ENCODE data around the gene ADAM12.
A peak's percentile ranks its signal among the peaks of the same experiment; 100 is the strongest.

The ADAM12 gene

DNA sequence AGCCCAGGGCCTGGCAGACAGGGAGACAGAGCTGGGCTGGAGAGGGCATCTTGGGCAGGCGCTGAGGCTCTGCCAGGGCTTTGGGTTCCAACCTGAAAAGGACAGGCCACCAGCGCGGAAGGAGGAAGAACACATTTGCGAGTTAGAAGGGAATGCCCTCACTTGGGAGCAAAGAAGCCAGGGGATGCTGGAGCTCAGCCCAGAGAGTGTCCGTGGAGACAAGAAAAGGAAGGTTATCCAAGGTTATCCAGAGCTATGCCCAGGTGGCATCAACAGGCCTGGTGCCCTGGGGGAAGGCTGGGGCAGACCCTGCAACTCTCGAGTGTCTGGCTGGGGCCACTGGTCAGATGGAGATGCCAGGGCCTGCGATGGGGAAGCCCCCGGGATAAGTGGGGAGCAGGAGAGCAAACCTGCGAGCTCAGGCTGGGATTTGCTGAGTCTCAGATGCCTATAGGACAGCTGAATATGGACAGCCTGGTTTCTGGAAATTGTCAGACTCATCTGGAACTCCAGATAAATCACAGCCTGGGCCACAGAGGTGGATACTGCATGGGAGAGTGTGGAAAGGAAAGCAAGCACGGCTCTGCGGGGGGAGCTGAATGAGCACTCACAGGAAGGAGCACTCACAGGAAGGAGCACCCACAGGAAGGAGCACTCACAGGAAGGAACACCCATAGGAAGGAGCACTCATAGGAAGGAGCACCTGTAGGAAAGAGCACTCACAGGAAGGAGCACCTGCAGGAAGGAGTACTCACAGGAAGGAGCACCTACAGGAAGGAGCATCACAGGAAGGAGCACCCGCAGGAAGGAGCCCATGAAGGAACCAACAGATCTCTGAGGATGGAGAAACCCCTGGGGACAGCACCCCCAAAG, 152.1 kb downstream of the ADAM12 start:
- TF ChIP-seq ZNF223 (tag by site-specific recombination; IDR thresholded peaks at IDR 0.05) = no peak
- TF ChIP-seq ZNF394 (tag by site-specific recombination; IDR thresholded peaks at IDR 0.05; ENCODE audit: borderline replicate concordance) = peak; percentile 58; the same call in 1 of the 2 replicates
- TF ChIP-seq, protein P1, sequence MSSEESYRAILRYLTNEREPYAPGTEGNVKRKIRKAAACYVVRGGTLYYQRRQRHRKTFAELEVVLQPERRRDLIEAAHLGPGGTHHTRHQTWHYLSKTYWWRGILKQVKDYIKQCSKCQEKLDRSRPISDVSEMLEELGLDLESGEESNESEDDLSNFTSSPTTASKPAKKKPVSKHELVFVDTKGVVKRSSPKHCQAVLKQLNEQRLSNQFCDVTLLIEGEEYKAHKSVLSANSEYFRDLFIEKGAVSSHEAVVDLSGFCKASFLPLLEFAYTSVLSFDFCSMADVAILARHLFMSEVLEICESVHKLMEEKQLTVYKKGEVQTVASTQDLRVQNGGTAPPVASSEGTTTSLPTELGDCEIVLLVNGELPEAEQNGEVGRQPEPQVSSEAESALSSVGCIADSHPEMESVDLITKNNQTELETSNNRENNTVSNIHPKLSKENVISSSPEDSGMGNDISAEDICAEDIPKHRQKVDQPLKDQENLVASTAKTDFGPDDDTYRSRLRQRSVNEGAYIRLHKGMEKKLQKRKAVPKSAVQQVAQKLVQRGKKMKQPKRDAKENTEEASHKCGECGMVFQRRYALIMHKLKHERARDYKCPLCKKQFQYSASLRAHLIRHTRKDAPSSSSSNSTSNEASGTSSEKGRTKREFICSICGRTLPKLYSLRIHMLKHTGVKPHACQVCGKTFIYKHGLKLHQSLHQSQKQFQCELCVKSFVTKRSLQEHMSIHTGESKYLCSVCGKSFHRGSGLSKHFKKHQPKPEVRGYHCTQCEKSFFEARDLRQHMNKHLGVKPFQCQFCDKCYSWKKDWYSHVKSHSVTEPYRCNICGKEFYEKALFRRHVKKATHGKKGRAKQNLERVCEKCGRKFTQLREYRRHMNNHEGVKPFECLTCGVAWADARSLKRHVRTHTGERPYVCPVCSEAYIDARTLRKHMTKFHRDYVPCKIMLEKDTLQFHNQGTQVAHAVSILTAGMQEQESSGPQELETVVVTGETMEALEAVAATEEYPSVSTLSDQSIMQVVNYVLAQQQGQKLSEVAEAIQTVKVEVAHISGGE (tag by site-specific recombination; conservative IDR thresholded peaks at IDR 0.05; ENCODE audit: low read depth) = 0 out of 2 replicates have a peak, but pooled peaks have one; percentile 34
- TF ChIP-seq, protein P2, sequence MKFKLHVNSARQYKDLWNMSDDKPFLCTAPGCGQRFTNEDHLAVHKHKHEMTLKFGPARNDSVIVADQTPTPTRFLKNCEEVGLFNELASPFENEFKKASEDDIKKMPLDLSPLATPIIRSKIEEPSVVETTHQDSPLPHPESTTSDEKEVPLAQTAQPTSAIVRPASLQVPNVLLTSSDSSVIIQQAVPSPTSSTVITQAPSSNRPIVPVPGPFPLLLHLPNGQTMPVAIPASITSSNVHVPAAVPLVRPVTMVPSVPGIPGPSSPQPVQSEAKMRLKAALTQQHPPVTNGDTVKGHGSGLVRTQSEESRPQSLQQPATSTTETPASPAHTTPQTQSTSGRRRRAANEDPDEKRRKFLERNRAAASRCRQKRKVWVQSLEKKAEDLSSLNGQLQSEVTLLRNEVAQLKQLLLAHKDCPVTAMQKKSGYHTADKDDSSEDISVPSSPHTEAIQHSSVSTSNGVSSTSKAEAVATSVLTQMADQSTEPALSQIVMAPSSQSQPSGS (tag by site-specific recombination; IDR thresholded peaks at IDR 0.05; ENCODE audit: low read depth) = no peak
- POLR2A ChIA-PET = no interaction called here
- H3K4me1 ChIP-seq (ENCODE audit: control insufficient read depth, insufficient read depth, low read length) = peaks cover 15% of the 10 kb centered on the region

DNA sequence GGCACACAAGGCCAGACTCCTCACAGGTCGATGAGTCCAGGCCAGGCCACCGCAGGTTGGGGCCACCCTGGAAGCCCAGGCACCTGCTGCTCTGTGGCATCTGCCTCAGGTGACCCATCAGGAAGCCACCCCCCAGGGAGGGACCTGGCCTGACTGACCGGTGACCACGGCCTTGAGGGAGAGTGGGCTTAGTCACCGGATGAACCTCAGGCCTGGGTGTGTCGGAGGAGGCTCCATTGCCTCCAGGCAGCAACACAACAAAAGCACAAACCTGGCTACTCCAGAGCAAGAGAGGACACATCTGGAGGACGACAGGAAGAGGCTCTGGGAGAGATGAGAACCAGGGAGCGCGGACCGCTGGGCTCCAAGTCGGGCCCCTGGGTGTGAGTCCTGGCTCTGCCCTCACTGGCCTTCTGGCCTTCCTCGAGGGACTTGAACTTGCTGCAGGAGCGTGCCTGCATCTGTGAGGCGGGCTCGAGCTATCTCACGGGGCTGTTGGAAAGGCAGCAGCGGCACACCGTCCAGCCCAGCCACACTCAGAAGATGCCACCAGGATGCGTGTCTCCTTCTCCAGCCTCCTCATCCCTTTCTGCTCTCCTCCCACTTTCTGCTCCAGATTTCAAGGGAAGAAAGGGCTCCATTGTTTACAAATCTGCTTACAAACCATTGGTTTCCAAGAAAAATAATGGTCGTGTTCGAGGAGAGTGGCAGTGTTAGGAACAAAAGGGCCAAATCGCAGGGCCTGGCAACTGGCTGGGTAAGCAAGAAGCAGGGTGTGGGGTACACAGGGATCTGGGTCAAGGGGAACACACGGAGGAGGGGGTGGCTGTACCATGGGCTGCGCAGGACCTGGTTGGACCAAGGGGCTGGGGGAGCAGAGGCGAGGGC, 152.9 kb downstream of the ADAM12 start:
- Histone ChIP-seq H3K9me3 (ENCODE audit: control insufficient read depth, insufficient read depth, low read depth, low read length) (no peaks in the 10 kb centered on the region), H3K27ac (ENCODE audit: extremely low read depth, low read depth, low read length) (peak overlapping the region; percentile 38; the same call in 1 of the 2 replicates), H3K4me1 (ENCODE audit: control insufficient read depth, insufficient read depth, low read length) (peaks cover 15% of the 10 kb centered on the region), H3K36me3 (ENCODE audit: control insufficient read depth in 2 of 2, insufficient read depth in 1 of 2, low read length in 2 of 2) (no peaks in the 10 kb centered on the region), H3K4me3 (ENCODE audit: low read depth, low read length) (no peak overlapping the region)
- CTCF ChIA-PET = interaction anchor here (0.9 kb wide), 1 partner anchor 72 kb away, joined by 3 read pairs; no protein-coding TSS in a partner anchor
- POLR2A ChIA-PET = no interaction called here
- TF ChIP-seq, protein P2 (tag by site-specific recombination; IDR thresholded peaks at IDR 0.05; ENCODE audit: low read depth) = no peak
- no peak for TF ChIP-seq ZNF529 (tag by site-specific recombination; IDR thresholded peaks at IDR 0.05; ENCODE audit: insufficient replicate concordance)
- no peak for TF ChIP-seq ZNF514 (tag by site-specific recombination; IDR thresholded peaks at IDR 0.05)
- TF ChIP-seq, protein P3, sequence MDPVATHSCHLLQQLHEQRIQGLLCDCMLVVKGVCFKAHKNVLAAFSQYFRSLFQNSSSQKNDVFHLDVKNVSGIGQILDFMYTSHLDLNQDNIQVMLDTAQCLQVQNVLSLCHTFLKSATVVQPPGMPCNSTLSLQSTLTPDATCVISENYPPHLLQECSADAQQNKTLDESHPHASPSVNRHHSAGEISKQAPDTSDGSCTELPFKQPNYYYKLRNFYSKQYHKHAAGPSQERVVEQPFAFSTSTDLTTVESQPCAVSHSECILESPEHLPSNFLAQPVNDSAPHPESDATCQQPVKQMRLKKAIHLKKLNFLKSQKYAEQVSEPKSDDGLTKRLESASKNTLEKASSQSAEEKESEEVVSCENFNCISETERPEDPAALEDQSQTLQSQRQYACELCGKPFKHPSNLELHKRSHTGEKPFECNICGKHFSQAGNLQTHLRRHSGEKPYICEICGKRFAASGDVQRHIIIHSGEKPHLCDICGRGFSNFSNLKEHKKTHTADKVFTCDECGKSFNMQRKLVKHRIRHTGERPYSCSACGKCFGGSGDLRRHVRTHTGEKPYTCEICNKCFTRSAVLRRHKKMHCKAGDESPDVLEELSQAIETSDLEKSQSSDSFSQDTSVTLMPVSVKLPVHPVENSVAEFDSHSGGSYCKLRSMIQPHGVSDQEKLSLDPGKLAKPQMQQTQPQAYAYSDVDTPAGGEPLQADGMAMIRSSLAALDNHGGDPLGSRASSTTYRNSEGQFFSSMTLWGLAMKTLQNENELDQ (tag by site-specific recombination; IDR thresholded peaks at IDR 0.05; ENCODE audit: low read depth) = no peak
- TF ChIP-seq ZNF561 (tag by site-specific recombination; IDR thresholded peaks at IDR 0.05; ENCODE audit: borderline replicate concordance) = no peak
- TF ChIP-seq BCL11B (tag by site-specific recombination; IDR thresholded peaks at IDR 0.05; ENCODE audit: low read depth) = no peak
- TF ChIP-seq MZF1 (tag by site-specific recombination; IDR thresholded peaks at IDR 0.05; ENCODE audit: borderline replicate concordance) = no peak
- no peak for TF ChIP-seq ZBTB48 (tag by site-specific recombination; IDR thresholded peaks at IDR 0.05)
- no peak for TF ChIP-seq ZNF112 (tag by site-specific recombination; IDR thresholded peaks at IDR 0.05)
- no peak for TF ChIP-seq ZNF426 (tag by site-specific recombination; IDR thresholded peaks at IDR 0.05)
- no peak for TF ChIP-seq ZNF292 (tag by site-specific recombination; IDR thresholded peaks at IDR 0.05; ENCODE audit: borderline replicate concordance, low read depth)
- TF ChIP-seq, protein P4, sequence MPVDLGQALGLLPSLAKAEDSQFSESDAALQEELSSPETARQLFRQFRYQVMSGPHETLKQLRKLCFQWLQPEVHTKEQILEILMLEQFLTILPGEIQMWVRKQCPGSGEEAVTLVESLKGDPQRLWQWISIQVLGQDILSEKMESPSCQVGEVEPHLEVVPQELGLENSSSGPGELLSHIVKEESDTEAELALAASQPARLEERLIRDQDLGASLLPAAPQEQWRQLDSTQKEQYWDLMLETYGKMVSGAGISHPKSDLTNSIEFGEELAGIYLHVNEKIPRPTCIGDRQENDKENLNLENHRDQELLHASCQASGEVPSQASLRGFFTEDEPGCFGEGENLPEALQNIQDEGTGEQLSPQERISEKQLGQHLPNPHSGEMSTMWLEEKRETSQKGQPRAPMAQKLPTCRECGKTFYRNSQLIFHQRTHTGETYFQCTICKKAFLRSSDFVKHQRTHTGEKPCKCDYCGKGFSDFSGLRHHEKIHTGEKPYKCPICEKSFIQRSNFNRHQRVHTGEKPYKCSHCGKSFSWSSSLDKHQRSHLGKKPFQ (tag by site-specific recombination; IDR thresholded peaks at IDR 0.05) = no peak
- no peak for TF ChIP-seq KLF16 (tag by site-specific recombination; IDR thresholded peaks at IDR 0.05)

More for the DNA sequence above, 152.1 kb downstream of the ADAM12 start:
- Histone ChIP-seq H3K27ac (ENCODE audit: extremely low read depth, low read depth, low read length) (peak overlapping the region; percentile 25; the same call in 1 of the 2 replicates), H3K4me3 (ENCODE audit: low read depth, low read length) (no peak overlapping the region), H3K9me3 (ENCODE audit: control insufficient read depth, insufficient read depth, low read depth, low read length) (no peaks in the 10 kb centered on the region), H3K36me3 (ENCODE audit: control insufficient read depth in 2 of 2, insufficient read depth in 1 of 2, low read length in 2 of 2) (no peaks in the 10 kb centered on the region)
- CTCF ChIA-PET = interaction anchor here (0.9 kb wide), 1 partner anchor 73 kb away, joined by 3 read pairs; no protein-coding TSS in a partner anchor
